Measurements from ENCODE around the gene LMX1B. TPM values are rescaled to one million over a fixed set of nuclear protein-coding genes. Genes with fewer than 3 reads are reported as not detected.

LMX1B gene
- total and polyA plus RNA-seq, 2 of the 4 experiments (the other 2 are of a cell fraction), result not detected

- H3K14ac ChIP-seq (replicated peaks; ENCODE audit: low read depth, low read length), result no peak overlapping the region
- ChIA-PET POLR2A (ENCODE audit: unreplicated experiment) (no interaction called here), CTCF (no interaction called here)
- no TSS peak for BruUV-seq (replicated peaks)
- no peak overlapping the region for H2BK20ac ChIP-seq (ENCODE audit: low read depth, low read length)
- in situ Hi-C loops (cut with MboI; ENCODE audit: low sequenced_read_pairs), result no loop called here
- H3K9me3 ChIP-seq (ENCODE audit: control insufficient read depth, insufficient read depth, low read length), result no peaks in the 10 kb centered on the region
- DNase-seq (no peak), ATAC-seq (ENCODE audit: low read depth) (no peak)
- H4K8ac ChIP-seq (ENCODE audit: low read depth in 2 of 2, low read length in 2 of 2), result no peak overlapping the region
- H3K9ac ChIP-seq (ENCODE audit: low read depth, low read length), result no peak overlapping the region
- TF ChIP-seq RFX5 (IDR thresholded peaks at IDR 0.05; ENCODE audit: low read depth, low read length) (no peak), MXI1 (IDR thresholded peaks at IDR 0.05; ENCODE audit: borderline replicate concordance, low read depth, low read length) (no peak), CEBPB (IDR thresholded peaks at IDR 0.05; ENCODE audit: low read depth, low read length) (no peak), USF2 (IDR thresholded peaks at IDR 0.05; ENCODE audit: low read depth, low read length) (no peak), CHD1 (IDR thresholded peaks at IDR 0.05; ENCODE audit: low read depth, low read length) (no peak), RCOR1 (IDR thresholded peaks at IDR 0.05; ENCODE audit: insufficient replicate concordance, low read length) (no peak), MAFK (IDR thresholded peaks at IDR 0.05; ENCODE audit: low read depth, low read length) (no peak), CTCF (conservative IDR thresholded peaks at IDR 0.05; ENCODE audit: low read depth, low read length) (no peak), POLR2A (IDR thresholded peaks at IDR 0.05; ENCODE audit: low read depth, low read length) (no peak), FOS (IDR thresholded peaks at IDR 0.05; ENCODE audit: low read depth, low read length) (no peak), MAZ (IDR thresholded peaks at IDR 0.05; ENCODE audit: borderline replicate concordance, low read depth, low read length) (no peak), SMC3 (IDR thresholded peaks at IDR 0.05; ENCODE audit: low read depth, low read length) (no peak), NFE2L2 (IDR thresholded peaks at IDR 0.05; ENCODE audit: low read depth, low read length) (no peak), RAD21 (IDR thresholded peaks at IDR 0.05; ENCODE audit: low read length) (no peak)
- TF ChIP-seq, protein P1, sequence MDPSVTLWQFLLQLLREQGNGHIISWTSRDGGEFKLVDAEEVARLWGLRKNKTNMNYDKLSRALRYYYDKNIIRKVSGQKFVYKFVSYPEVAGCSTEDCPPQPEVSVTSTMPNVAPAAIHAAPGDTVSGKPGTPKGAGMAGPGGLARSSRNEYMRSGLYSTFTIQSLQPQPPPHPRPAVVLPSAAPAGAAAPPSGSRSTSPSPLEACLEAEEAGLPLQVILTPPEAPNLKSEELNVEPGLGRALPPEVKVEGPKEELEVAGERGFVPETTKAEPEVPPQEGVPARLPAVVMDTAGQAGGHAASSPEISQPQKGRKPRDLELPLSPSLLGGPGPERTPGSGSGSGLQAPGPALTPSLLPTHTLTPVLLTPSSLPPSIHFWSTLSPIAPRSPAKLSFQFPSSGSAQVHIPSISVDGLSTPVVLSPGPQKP (IDR thresholded peaks at IDR 0.05; ENCODE audit: borderline replicate concordance, low read depth, low read length), result no peak
- H4K20me1 ChIP-seq (ENCODE audit: insufficient read depth, low read length), result no peaks in the 10 kb centered on the region
- H2BK15ac ChIP-seq (ENCODE audit: low read depth, low read length), result no peak overlapping the region
- no peak overlapping the region for H3K23ac ChIP-seq (ENCODE audit: low read depth, low read length)
- no peak overlapping the region for H2AFZ ChIP-seq (replicated peaks; ENCODE audit: low read length, poor library complexity)
- no peak overlapping the region for H4K91ac ChIP-seq (ENCODE audit: insufficient read depth, low read depth, low read length)
- H2BK5ac ChIP-seq (ENCODE audit: low read depth, low read length, poor library complexity, severe bottlenecking), result no peak overlapping the region
- no peak overlapping the region for H3K4ac ChIP-seq (ENCODE audit: low read depth, low read length)
- no peak overlapping the region for H4K5ac ChIP-seq (ENCODE audit: low read depth, low read length)
- H3K27ac ChIP-seq (ENCODE audit: insufficient read depth, low read length), result no peak overlapping the region
- no peak overlapping the region for H2BK120ac ChIP-seq (ENCODE audit: low read depth, low read length)
- no peak overlapping the region for H2AK9ac ChIP-seq (replicated peaks; ENCODE audit: low read depth, low read length, poor library complexity)
- H3K4me3 ChIP-seq (ENCODE audit: insufficient read depth, low read depth, low read length), result no peak overlapping the region
- no peaks in the 10 kb centered on the region for H3K4me1 ChIP-seq (ENCODE audit: control insufficient read depth, insufficient read depth, low read length)
- no peaks in the 10 kb centered on the region for H3K9me1 ChIP-seq (ENCODE audit: insufficient read depth, low read length)
- dilution Hi-C loops (cut with HindIII; ENCODE audit: low sequenced_read_pairs, unreplicated experiment), result no loop called here
- H3K36me3 ChIP-seq (ENCODE audit: control insufficient read depth, insufficient read depth, low read length), result no peaks in the 10 kb centered on the region
- H3K56ac ChIP-seq (ENCODE audit: extremely low read depth, insufficient read depth, low read length), result no peak overlapping the region
- peaks cover 75% of the 10 kb centered on the region for H3K27me3 ChIP-seq (ENCODE audit: control insufficient read depth, insufficient read depth, low read length)
- intact Hi-C loops (cut with micrococcal nuclease), result no loop called here
- H2AK5ac ChIP-seq (ENCODE audit: low read depth, low read length), result no peak overlapping the region
- H3K18ac ChIP-seq (ENCODE audit: low read depth, low read length), result no peak overlapping the region
- H3K79me1 ChIP-seq (ENCODE audit: low read depth in 1 of 2, low read length in 2 of 2), result no peaks in the 10 kb centered on the region
- WGBS, 2 experiments (ENCODE audit: extremely low coverage in 2 of 2, insufficient read length in 1 of 2), result 60% methylated on average over 1 of the region's 5 CpGs; no CpG with 5 or more reads in 1 of the 2 experiments
- no peak overlapping the region; the same call in 1 of the 2 replicates for H3K4me2 ChIP-seq (ENCODE audit: low read depth, low read length)
Measured at GRCh38 chr9:126683698-126684044, 69.9 kb downstream of the LMX1B start.

Measured in IMR-90 (cell line).